ENCODE data around the gene PAK1. TPM values are rescaled to one million over a fixed set of nuclear protein-coding genes. Genes with fewer than 3 reads are reported as not detected.
A peak's percentile ranks its signal among the peaks of the same experiment; 100 is the strongest.

PAK1 gene
- total RNA-seq, 1 donor from 2014 or later: 29.2 TPM

- no peak for ATAC-seq
Measured at GRCh38 chr11:77435972-77436371, 37.9 kb downstream of the PAK1 start.

GRCh38 chr11:77431813-77432212 lies 42.1 kb downstream of the PAK1 start:
- no peak for ATAC-seq

DNA sequence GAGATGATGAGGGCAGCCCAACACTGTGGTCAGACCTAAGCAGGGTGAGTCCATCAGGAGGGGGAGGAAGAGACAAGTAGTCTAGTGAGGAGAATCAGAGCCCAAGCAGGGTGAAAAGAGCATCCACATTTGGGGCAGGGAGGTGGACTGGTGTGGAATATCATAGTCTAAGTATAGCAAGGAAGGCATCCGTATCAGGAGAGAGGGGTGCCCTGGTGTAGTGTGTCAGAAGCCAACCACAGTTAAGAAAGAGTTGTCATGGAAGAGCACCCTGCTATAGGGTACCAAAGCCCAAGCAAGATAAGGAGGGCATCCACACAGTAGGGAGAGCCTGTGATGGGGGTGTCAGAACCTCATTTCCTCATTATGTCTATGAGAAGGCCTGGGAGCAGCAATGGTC lies 45.3 kb downstream of the PAK1 start:
- no peak for ATAC-seq

GRCh38 chr11:77425346-77425745 lies 48.5 kb downstream of the PAK1 start:
- no peak for ATAC-seq

DNA sequence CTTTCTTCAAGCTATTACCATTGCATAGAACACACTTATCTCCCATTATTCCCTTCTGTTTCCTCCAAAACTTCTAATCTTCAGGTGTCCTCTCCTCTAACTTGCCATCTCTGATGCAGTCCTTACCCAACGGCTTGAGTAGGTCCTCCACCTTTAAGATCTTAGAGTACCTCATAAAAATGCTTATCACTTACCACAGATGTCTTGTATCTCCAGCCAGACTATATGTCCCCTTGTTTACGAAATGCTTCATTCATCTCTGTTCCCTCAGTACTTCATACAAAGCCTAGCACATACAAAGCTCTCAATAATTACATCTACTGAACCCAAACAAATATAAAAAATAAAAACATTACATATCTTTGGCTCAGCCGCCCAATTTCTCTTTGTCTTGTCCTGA lies 49.2 kb downstream of the PAK1 start:
- no peak for ATAC-seq

DNA sequence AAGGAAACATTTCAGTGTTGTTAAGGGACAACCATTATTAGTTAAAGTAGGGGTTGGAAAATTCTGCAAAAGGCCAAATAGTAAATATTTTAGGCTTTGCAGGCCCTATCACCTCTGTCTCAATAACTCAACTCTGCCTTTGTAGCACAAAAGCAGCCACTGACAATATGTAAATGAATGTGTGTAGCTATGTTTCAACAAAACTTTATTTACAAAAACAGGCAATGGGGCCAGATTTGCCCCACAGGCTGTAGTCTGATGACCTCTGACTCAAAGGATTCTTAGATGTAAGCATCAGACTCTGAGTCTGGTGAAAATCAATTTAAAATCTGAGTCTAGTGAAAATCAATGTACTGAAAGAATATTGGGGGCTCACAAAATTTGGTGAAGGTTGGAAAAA lies 50.3 kb downstream of the PAK1 start:
- no peak for ATAC-seq

GRCh38 chr11:77422687-77423086 lies 51.2 kb downstream of the PAK1 start:
- no peak for ATAC-seq

- ATAC-seq: no peak
Measured at GRCh38 chr11:77421041-77421723, 52.7 kb downstream of the PAK1 start.

DNA sequence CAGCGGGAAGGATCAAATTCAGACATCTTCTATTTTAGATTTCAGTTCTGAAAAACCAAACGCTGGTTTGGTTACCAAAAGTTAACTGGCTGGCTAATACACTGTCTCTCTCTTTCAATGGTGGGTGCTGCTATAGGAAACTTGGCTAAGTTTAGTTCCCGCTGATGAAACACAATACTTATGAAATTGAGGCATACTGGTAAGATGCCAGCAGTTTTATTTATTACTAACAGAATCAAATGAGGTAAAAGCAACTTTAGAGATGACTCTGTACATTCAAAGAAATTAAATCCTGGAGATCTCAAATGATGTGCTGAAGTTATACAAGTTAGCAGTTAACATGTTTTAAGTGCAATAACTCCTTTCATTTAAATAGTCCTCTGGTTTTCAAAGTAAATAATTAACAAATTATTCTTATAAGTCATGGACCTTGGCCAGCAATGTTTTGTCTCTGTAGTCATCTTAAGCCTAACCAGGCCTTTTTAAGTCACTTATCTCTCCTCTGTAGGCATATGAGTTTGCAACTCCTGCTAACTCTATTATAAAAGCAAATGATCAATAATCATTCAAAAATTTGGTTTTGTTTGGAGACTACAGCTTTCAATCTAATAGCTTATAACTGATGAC lies 54.8 kb downstream of the PAK1 start:
- no peak for ATAC-seq

GRCh38 chr11:77418155-77418970 lies 55.5 kb downstream of the PAK1 start:
- no peak for ATAC-seq

DNA sequence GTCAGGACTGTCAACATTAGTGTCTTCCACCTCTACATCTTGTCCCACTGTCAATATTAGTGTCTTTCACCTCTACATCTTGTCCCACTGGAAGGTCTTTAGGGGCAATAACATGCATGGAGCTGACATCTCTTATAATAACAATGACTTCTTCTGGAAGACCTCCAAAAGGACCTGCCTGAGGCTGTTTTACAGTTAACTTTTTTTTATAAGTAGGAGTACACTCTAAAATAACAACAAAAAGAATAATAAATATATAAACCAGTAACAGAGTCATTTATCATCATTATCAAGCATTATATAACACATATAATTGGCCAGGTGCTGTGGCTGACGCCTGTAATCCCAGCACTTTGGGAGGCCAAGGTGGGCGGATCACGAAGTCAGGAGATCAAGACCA lies 57.5 kb downstream of the PAK1 start:
- ATAC-seq: no peak

GRCh38 chr11:77413850-77414460 lies 59.9 kb downstream of the PAK1 start:
- ATAC-seq: no peak

- no peak for ATAC-seq
Measured at GRCh38 chr11:77412814-77413213, 61.1 kb downstream of the PAK1 start.

GRCh38 chr11:77411717-77412441 lies 62.0 kb downstream of the PAK1 start:
- ATAC-seq: peak; percentile 94

DNA sequence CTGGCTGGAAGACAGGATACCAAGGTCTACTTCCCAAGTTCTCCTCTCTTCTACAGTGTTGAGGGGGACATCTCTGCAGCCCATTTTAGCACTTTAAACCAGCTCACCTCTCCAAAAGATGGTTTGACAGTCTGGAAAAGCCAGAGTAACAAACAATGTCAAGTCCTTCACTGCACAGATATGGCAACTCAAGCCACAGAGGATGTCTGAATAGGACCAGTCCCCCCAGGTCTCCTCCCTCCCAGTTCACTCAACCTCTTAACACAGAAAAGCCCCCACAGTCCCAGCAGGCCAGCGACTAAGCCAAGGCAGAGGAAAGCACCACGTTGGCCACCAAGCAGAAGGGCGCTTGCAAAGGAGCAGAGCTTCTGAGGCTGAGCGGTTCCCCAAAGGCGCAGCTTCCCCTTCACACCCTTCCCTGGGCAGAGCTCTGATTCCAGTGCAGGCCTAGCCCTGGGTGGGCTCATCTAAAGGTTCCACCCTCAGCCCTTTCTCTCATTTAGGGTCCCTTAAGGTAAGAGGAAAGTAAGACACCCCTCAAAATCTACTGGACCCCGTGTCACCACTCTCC lies 62.7 kb downstream of the PAK1 start:
- peak; percentile 26 for ATAC-seq

DNA sequence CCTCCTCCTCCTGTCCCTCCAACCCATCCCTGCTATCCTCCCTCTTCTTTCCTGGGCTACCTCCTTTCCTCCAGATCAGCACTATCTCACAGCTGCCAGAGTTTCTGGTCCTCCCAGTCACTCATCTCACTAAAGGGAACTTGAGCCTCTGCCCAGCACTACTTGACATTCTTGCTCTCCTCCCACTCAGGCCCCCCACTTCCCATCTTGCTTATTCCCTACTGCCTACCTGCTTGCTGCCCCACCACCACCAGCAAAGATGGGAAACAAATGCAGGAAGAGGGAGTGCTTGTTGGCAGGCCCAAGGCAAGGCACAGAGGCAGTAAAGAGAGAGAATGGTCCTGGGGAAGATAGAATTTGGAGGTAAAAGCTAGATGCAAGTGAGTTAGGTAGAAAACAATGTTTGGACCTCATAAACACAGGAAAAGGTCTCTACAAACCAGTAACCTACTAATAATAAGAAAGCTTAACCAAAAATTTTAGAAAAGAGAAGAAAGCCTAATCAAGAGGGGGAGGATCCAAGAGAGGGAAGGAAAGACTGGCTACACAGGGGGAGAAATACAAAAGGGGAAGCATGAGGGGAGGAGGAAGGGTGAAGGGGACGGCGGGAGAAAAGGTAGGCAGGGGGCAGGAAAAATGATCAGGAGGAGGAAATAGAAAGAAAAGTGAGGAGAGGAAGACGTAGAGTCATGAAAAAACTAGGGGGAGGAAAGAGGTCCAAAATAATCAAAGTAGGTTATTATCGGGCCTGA lies 63.6 kb downstream of the PAK1 start:
- no peak for ATAC-seq

DNA sequence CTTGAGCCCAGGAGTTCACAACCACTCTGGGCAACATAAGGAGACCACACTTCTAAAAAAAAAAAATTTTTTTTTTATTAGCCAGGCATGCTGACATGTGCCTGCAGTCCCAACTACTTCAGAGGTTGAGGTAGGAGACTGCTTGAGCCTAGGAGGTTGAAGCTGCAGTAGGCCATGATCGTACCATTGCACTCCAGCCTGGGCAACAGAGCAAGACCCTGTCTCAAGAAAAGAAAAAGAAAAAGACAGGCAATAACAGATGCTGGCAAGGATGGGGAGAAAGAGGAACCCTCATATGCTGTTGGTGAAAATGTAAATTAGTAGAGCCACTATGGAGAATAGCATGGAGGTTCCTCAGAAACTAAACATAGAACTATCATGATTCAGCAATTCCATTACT lies 64.8 kb downstream of the PAK1 start:
- ATAC-seq: no peak

DNA sequence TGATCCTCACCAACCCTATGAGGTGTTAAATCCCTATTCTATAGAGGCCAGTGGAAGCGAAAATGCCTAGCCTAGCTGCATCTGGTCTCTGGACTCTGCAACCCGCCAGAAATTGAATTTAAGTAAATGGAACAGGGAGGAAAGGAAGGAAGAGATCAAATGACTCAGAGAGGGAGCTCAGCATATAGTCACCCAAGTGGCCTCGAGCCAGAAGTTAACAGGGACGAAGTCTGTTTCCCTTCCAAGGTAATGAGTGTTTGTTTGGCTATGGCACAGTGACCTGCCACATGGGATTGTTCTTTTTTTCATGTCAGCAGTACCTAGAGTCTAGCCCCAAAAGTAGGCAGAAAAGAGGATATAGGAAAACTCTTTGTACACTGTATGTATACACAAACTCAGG lies 66.3 kb downstream of the PAK1 start:
- ATAC-seq: peak; percentile 75

- ATAC-seq: no peak
Measured at GRCh38 chr11:77406396-77406795, 67.5 kb downstream of the PAK1 start.

GRCh38 chr11:77403211-77403610 lies 70.7 kb downstream of the PAK1 start:
- ATAC-seq: no peak

- ATAC-seq: no peak
Measured at GRCh38 chr11:77402218-77402556, 71.7 kb downstream of the PAK1 start.
